Activated CD8-positive, alpha-beta T cell treated with anti-CD3 and anti-CD28 coated beads for 36 hours (primary cell): ENCODE measurements around the gene NDUFA6. TPM values are rescaled to one million over a fixed set of nuclear protein-coding genes. Genes with fewer than 3 reads are reported as not detected.
A peak's percentile ranks its signal among the peaks of the same experiment; 100 is the strongest.
"Not testable (repeated sequence)": the region's sequence is repeated elsewhere in the genome, so short reads cannot be mapped to it uniquely, and the experiment has no call there.

Experiments used
- ATAC-seq: fragments of 200-7000 bp; cut with Tn5 transposase; one replicate; pipeline ENCODE4 v1.10.0; 2021; ENCODE audit warnings: mild to moderate bottlenecking, moderate library complexity
- CTCF ChIA-PET: fragments of 350-600 bp; sonication (Branson Sonifier 250); formaldehyde crosslinking; loops from one replicate; lab custom pipeline; 2021; ENCODE audit warnings: antibody characterized with exemption; lab: Charles Lee
- POLR2A ChIA-PET: fragments of 350-600 bp; sonication (Branson Sonifier 250); formaldehyde crosslinking; loops from one replicate; lab custom pipeline; 2021; ENCODE audit warnings: antibody characterized with exemption; lab: Charles Lee
- DNase-seq: peaks from one replicate; pipeline ENCODE4 v3.0.0-alpha.2; 2020
- H3K27ac Mint-ChIP-seq: one replicate; pipeline ENCODE4 v1.8.0; 2021; ENCODE audit warnings: mild to moderate bottlenecking, mixed read lengths
- H3K27me3 Mint-ChIP-seq: one replicate; pipeline ENCODE4 v1.8.0; 2021; ENCODE audit warnings: mixed read lengths
- H3K36me3 Mint-ChIP-seq: one replicate; pipeline ENCODE4 v1.8.0; 2021; ENCODE audit warnings: low read depth, mixed read lengths
- H3K4me1 Mint-ChIP-seq: one replicate; pipeline ENCODE4 v1.8.0; 2021; ENCODE audit warnings: low read depth, mixed read lengths
- H3K4me3 Mint-ChIP-seq: one replicate; pipeline ENCODE4 v1.8.0; 2021; ENCODE audit warnings: mild to moderate bottlenecking, moderate library complexity, mixed read lengths
- H3K9me3 Mint-ChIP-seq: one replicate; pipeline ENCODE4 v1.8.0; 2021; ENCODE audit warnings: mixed read lengths
- intact Hi-C: fragments of 100-400 bp; cut with micrococcal nuclease; formaldehyde crosslinking; loops from one replicate; pipeline ENCODE4 v1.10.0; 2022
- total RNA-seq, 2 experiments: library from RNA; stranded (reverse); gene quantifications; one replicate each; pipeline ENCODE4 v1.2.3, GENCODE V29; 2021
- TF ChIP-seq, protein P1 (sequence below): fragments of 200-600 bp; IDR thresholded peaks from one replicate; pipeline ENCODE4 v1.8.0; 2022; ENCODE audit warnings: antibody characterized with exemption, mild to moderate bottlenecking

Gene NDUFA6
- total RNA-seq, 2 experiments from 2014 or later: 92.8 to 93.8 TPM

DNA sequence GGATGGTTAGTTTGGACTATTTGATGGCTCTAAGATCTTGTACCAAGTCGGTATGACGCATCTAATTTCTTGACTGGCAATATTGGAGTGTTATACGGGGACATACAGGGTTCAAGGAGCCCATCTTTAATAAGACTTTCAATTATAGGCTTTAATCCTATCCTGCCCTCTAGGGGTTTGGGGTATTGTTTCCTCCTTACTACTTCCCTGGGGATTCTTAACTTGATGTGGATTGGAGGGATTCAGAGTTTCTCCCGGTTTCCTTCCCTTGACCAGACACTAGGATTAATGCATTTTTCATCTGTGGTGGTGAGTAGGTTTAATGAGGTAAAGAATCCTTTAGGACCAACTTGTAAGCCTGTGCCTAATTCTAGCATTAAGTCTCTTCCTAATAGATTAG, 21.2 kb upstream of the NDUFA6 start:
- DNase-seq (no peak), ATAC-seq (no peak)
- intact Hi-C loops: no loop called here
- Mint-ChIP-seq H3K9me3 (peaks cover 14% of the 10 kb centered on the region), H3K27ac (no peak overlapping the region), H3K36me3 (peaks cover 16% of the 10 kb centered on the region), H3K27me3 (no peaks in the 10 kb centered on the region), H3K4me3 (no peak overlapping the region), H3K4me1 (no peaks in the 10 kb centered on the region)
- TF ChIP-seq, protein P1, sequence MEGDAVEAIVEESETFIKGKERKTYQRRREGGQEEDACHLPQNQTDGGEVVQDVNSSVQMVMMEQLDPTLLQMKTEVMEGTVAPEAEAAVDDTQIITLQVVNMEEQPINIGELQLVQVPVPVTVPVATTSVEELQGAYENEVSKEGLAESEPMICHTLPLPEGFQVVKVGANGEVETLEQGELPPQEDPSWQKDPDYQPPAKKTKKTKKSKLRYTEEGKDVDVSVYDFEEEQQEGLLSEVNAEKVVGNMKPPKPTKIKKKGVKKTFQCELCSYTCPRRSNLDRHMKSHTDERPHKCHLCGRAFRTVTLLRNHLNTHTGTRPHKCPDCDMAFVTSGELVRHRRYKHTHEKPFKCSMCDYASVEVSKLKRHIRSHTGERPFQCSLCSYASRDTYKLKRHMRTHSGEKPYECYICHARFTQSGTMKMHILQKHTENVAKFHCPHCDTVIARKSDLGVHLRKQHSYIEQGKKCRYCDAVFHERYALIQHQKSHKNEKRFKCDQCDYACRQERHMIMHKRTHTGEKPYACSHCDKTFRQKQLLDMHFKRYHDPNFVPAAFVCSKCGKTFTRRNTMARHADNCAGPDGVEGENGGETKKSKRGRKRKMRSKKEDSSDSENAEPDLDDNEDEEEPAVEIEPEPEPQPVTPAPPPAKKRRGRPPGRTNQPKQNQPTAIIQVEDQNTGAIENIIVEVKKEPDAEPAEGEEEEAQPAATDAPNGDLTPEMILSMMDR: no peak
- ChIA-PET CTCF (interaction anchor here (1.0 to 4.6 kb wide), 5 partner anchors 17 to 365 kb away, joined by 3 to 26 read pairs (median 4); partner anchors contain the start of genes NDUFA6 and SMDT1), POLR2A (no interaction called here)

DNA sequence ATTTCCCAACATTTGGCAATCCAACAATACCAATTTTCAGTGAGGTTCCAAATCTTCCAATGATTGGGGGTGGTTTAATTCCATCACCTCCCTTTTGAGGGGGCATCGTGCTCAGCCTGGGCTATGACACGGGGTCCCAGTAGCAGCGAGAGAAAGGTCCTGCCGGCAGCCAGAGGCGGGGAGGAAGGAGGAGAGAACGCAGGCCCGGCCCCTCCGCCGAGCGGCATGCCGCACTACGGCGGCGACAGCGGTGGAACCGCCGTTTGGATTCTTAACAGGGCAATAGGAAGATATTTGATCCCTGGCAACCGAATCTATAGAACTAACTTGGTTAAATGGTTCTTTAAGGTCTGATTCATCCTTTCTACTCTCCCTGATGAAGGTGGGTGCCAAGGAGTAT, 18.3 kb upstream of the NDUFA6 start:
- CTCF ChIA-PET: no interaction called here
- H3K4me3 Mint-ChIP-seq: no peak overlapping the region
- POLR2A ChIA-PET: interaction anchor here (0.7 kb wide), 1 partner anchor 20 kb away, joined by 3 read pairs; no protein-coding TSS in a partner anchor

DNA sequence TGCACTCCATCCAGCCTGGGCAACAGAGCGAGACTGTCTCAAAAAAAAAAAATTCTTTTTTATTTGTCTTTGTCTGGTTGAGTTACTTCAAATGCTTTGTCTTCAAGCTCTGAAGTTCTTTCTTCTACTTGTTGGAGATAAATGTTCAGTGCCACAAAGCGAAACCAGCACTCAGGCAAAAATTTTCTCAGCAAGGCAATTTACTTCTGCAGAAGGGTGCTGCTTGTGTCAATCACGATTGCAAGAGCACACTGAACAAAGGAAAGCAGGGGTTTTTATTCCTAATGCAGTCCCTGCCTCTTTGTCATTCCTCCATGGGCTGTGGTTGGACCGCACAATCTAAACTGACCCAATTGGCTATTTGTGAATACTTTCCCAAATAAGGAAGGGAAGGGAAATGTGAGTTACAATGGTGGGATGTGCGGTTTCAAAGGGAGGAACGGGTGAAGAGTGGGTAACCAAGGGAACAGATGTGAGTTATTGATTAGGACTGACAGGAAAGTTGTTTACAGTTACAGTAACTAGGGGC, 13.8 kb upstream of the NDUFA6 start:
- H3K27me3 Mint-ChIP-seq, H3K4me1 Mint-ChIP-seq, H3K4me3 Mint-ChIP-seq, intact Hi-C loops, ATAC-seq, DNase-seq, H3K27ac Mint-ChIP-seq: not testable (repeated sequence)
- peaks cover 17% of the 10 kb centered on the region for H3K9me3 Mint-ChIP-seq
- ChIA-PET CTCF (interaction anchor here (0.7 to 1.2 kb wide), 4 partner anchors 12 to 153 kb away, joined by 3 read pairs; no protein-coding TSS in a partner anchor), POLR2A (interaction anchor here (3.3 kb wide), 1 partner anchor 14 kb away, joined by 12 read pairs; the partner anchor contains the start of gene NDUFA6)
- H3K36me3 Mint-ChIP-seq: peaks cover 38% of the 10 kb centered on the region

More for the DNA sequence above, 18.3 kb upstream of the NDUFA6 start:
- Mint-ChIP-seq H3K9me3 (peaks cover 6% of the 10 kb centered on the region), H3K36me3 (peaks cover 15% of the 10 kb centered on the region), H3K27me3 (no peaks in the 10 kb centered on the region), H3K4me1 (no peaks in the 10 kb centered on the region), H3K27ac (no peak overlapping the region)
- TF ChIP-seq, protein P1: no peak
- DNase-seq (no peak), ATAC-seq (no peak)
- intact Hi-C loops: no loop called here

DNA sequence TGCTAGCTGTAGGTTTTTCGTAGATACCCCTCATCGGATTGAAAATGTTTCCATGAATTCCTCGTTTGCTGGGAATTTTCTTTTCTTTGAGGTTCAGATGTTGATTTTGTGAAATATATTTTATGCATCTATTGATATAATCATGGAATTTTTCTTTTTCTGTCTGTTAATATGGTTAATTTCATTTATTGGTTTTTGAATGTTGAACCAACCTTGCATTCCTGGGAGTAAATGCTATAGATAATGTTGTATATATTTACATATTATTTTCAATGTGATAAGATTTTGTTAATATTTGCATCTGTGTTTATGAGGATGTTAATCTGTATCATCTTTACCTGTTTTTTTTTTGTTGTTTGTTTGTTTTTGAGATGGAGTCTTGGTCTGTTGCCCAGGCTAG, 10.6 kb upstream of the NDUFA6 start:
- DNase-seq: no peak
- Mint-ChIP-seq H3K4me3 (no peak overlapping the region), H3K4me1 (no peaks in the 10 kb centered on the region), H3K9me3 (peaks cover 22% of the 10 kb centered on the region), H3K27ac (no peak overlapping the region), H3K36me3 (peaks cover 45% of the 10 kb centered on the region), H3K27me3 (no peaks in the 10 kb centered on the region)
- ATAC-seq: no peak
- TF ChIP-seq, protein P1: no peak
- CTCF ChIA-PET: interaction anchor here (0.6 to 4.3 kb wide), 2 partner anchors 10 to 12 kb away, joined by 3 to 19 read pairs; partner anchors contain the start of gene NDUFA6
- intact Hi-C loops: no loop called here
- POLR2A ChIA-PET: no interaction called here

DNA sequence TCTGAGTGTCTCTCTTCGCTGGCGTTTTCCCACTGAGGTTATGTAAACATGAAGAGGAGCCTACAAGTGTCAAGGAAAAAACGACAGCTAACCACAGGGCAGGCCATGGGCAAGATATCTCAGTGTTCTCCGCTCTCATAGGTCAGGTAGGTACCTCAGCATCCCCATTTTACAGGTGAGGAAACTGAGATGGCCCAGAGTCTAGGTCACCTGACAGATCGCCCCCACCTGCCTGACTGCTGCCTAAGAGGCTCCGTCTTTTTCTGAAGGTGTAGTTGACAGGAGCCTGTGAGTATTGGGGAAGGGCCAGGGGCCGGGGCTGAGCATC, 847 bp upstream of the NDUFA6 start:
- Mint-ChIP-seq H3K36me3 (peaks cover 27% of the 10 kb centered on the region), H3K27ac (peak overlapping the region; percentile 99), H3K9me3 (peaks cover 4% of the 10 kb centered on the region), H3K4me3 (peak overlapping the region; percentile 85), H3K27me3 (no peaks in the 10 kb centered on the region), H3K4me1 (peaks cover 27% of the 10 kb centered on the region)
- ATAC-seq (no peak), DNase-seq (peak; percentile 16)
- ChIA-PET POLR2A (interaction anchor here (0.8 to 7.9 kb wide), 14 partner anchors 9 to 523 kb away, joined by 3 to 118 read pairs (median 4); partner anchors contain the start of genes CENPM, PHETA2, POLDIP3 and SMDT1), CTCF (interaction anchor here (0.6 to 3.1 kb wide), 18 partner anchors 9 to 394 kb away, joined by 3 to 26 read pairs (median 4); partner anchors contain the start of gene SMDT1)
- TF ChIP-seq, protein P1: no peak
- intact Hi-C loops: no loop called here
